H7 (cell line): ENCODE results near the gene SLC20A1. TPM values are rescaled to one million over a fixed set of nuclear protein-coding genes. Genes with fewer than 3 reads are reported as not detected.
A peak's percentile ranks its signal among the peaks of the same experiment; 100 is the strongest.

ENCODE experiments used
- DNase-seq: peaks from one replicate; pipeline ENCODE4 v3.0.0; 2012
- H3K27me3 ChIP-seq: 2 replicates; pipeline ENCODE4 v1.6.0; 2011; ENCODE audit warnings: mild to moderate bottlenecking, low read length; ENCODE audit not compliant: control insufficient read depth, insufficient read depth
- H3K36me3 ChIP-seq: replicated peaks from 2 replicates; pipeline ENCODE4 v1.5.1; 2011; ENCODE audit warnings: low read length; ENCODE audit not compliant: control insufficient read depth, insufficient read depth
- H3K4me3 ChIP-seq: 2 replicates; pipeline ENCODE4 v1.5.1; 2011; ENCODE audit warnings: low read depth, mild to moderate bottlenecking, control low read depth, low read length, moderate library complexity; ENCODE audit not compliant: insufficient read depth
- total RNA-seq: library from RNA; depleted of rRNA; stranded (reverse); fragments of >200 nt; shearing (Covaris generic); gene quantifications from 2 replicates; pipeline ENCODE4 v1.2.3, GENCODE V29; 2014

SLC20A1 gene
- total RNA-seq, 1 experiment from 2014 or later: 34.3 TPM

GRCh38 chr2:112674229-112674628, 28.5 kb downstream of the SLC20A1 start:
- no peak overlapping the region for H3K4me3 ChIP-seq
- no peaks in the 10 kb centered on the region for H3K27me3 ChIP-seq
- no peaks in the 10 kb centered on the region for H3K36me3 ChIP-seq
- DNase-seq: no peak

GRCh38 chr2:112679484-112679883, 33.7 kb downstream of the SLC20A1 start:
- H3K36me3 ChIP-seq: no peaks in the 10 kb centered on the region
- H3K27me3 ChIP-seq: no peaks in the 10 kb centered on the region
- DNase-seq: no peak
- no peak overlapping the region for H3K4me3 ChIP-seq

- DNase-seq: no peak
- Histone ChIP-seq H3K4me3 (no peak overlapping the region), H3K27me3 (no peaks in the 10 kb centered on the region), H3K36me3 (no peaks in the 10 kb centered on the region)
These were observed 34.9 kb downstream of the SLC20A1 start for GRCh38 chr2:112680666-112681101.

GRCh38 chr2:112682101-112682500, 36.4 kb downstream of the SLC20A1 start:
- no peaks in the 10 kb centered on the region for H3K27me3 ChIP-seq
- no peak overlapping the region for H3K4me3 ChIP-seq
- H3K36me3 ChIP-seq: no peaks in the 10 kb centered on the region
- DNase-seq: no peak

- peak; percentile 56 for DNase-seq
These were observed 38.0 kb downstream of the SLC20A1 start for GRCh38 chr2:112683550-112684414.

GRCh38 chr2:112684415-112684775, 38.7 kb downstream of the SLC20A1 start:
- Histone ChIP-seq H3K4me3 (no peak overlapping the region), H3K27me3 (no peaks in the 10 kb centered on the region), H3K36me3 (no peaks in the 10 kb centered on the region)
- DNase-seq: no peak

More at GRCh38 chr2:112683550-112684414, 38.0 kb downstream of the SLC20A1 start:
- Histone ChIP-seq H3K36me3 (no peaks in the 10 kb centered on the region), H3K4me3 (no peak overlapping the region), H3K27me3 (no peaks in the 10 kb centered on the region)

- no peak for DNase-seq
- Histone ChIP-seq H3K36me3 (no peaks in the 10 kb centered on the region), H3K4me3 (no peak overlapping the region), H3K27me3 (no peaks in the 10 kb centered on the region)
These were observed 39.6 kb downstream of the SLC20A1 start for GRCh38 chr2:112685271-112685884.

GRCh38 chr2:112686348-112687217, 40.8 kb downstream of the SLC20A1 start:
- H3K36me3 ChIP-seq: no peaks in the 10 kb centered on the region
- no peak for DNase-seq
- H3K27me3 ChIP-seq: no peaks in the 10 kb centered on the region
- no peak overlapping the region for H3K4me3 ChIP-seq

- no peak for DNase-seq
- Histone ChIP-seq H3K36me3 (no peaks in the 10 kb centered on the region), H3K4me3 (no peak overlapping the region), H3K27me3 (no peaks in the 10 kb centered on the region)
These were observed 41.8 kb downstream of the SLC20A1 start for GRCh38 chr2:112687522-112687921.

- no peaks in the 10 kb centered on the region for H3K36me3 ChIP-seq
- no peaks in the 10 kb centered on the region for H3K27me3 ChIP-seq
- no peak overlapping the region for H3K4me3 ChIP-seq
- no peak for DNase-seq
These were observed 42.5 kb downstream of the SLC20A1 start for GRCh38 chr2:112688086-112688880.

- DNase-seq: peak; percentile 74
- H3K27me3 ChIP-seq: no peaks in the 10 kb centered on the region
- H3K36me3 ChIP-seq: no peaks in the 10 kb centered on the region
- H3K4me3 ChIP-seq: no peak overlapping the region
These were observed 45.2 kb downstream of the SLC20A1 start for GRCh38 chr2:112690853-112691401.

GRCh38 chr2:112691881-112692281, 46.1 kb downstream of the SLC20A1 start:
- no peaks in the 10 kb centered on the region for H3K36me3 ChIP-seq
- H3K4me3 ChIP-seq: no peak overlapping the region
- no peaks in the 10 kb centered on the region for H3K27me3 ChIP-seq
- no peak for DNase-seq

GRCh38 chr2:112692495-112692911, 46.8 kb downstream of the SLC20A1 start:
- no peaks in the 10 kb centered on the region for H3K27me3 ChIP-seq
- no peak overlapping the region for H3K4me3 ChIP-seq
- H3K36me3 ChIP-seq: no peaks in the 10 kb centered on the region
- peak; percentile 53 for DNase-seq

GRCh38 chr2:112692918-112693317, 47.2 kb downstream of the SLC20A1 start:
- DNase-seq: no peak
- Histone ChIP-seq H3K4me3 (no peak overlapping the region), H3K36me3 (no peaks in the 10 kb centered on the region), H3K27me3 (no peaks in the 10 kb centered on the region)
